ENCODE results near the gene PEAR1.
"Not testable (repeated sequence)": the region's sequence is repeated elsewhere in the genome, so short reads cannot be mapped to it uniquely, and the experiment has no call there.

Gene PEAR1

GRCh38 chr1:156920233-156921052 lies 26.9 kb downstream of the PEAR1 start, which contains the start of gene LRRC71:
Gene LRRC71 (plus strand): TSS chr1:156920632. CDS start chr1:156920804, 172 bp downstream.
- peak; percentile 72 for DNase-seq (ENCODE audit: low read depth)

- no peak for DNase-seq (ENCODE audit: low read depth)
These were observed 27.6 kb downstream of the PEAR1 start for GRCh38 chr1:156921053-156921529.

DNA sequence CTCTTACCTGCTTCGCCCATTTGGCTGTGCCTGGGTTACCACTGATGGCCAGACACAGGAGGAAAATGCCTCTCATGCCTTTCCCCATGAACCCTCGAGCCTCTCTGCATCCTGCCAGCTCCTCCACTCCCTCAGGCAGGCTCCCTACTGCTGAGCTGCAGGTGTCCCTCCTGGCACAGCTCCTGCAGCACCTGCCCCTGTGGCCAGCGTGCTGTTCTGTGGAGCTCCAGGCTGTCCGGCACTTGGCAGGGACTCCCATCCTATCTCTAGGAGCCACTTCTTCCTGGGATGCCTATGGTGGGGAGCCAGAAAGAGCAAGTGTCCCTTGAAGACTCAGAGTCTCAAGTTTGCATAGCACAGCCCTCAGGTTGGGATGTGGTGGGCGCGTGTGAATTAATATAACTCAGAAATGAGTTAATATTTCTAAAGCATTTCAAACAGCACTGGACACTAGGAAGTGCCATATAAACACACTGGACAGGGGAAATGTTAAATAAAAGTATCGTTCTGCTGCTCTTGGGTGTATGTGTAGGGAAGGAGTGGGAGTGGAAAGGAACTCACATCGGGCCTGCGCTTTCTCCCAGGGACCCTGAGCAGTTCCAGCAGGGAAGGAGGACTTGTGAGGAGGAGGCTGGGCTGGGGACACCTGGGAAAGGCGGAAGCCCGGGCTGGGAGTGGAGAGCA lies 29.6 kb downstream of the PEAR1 start:
- no peak for DNase-seq (ENCODE audit: low read depth)

DNA sequence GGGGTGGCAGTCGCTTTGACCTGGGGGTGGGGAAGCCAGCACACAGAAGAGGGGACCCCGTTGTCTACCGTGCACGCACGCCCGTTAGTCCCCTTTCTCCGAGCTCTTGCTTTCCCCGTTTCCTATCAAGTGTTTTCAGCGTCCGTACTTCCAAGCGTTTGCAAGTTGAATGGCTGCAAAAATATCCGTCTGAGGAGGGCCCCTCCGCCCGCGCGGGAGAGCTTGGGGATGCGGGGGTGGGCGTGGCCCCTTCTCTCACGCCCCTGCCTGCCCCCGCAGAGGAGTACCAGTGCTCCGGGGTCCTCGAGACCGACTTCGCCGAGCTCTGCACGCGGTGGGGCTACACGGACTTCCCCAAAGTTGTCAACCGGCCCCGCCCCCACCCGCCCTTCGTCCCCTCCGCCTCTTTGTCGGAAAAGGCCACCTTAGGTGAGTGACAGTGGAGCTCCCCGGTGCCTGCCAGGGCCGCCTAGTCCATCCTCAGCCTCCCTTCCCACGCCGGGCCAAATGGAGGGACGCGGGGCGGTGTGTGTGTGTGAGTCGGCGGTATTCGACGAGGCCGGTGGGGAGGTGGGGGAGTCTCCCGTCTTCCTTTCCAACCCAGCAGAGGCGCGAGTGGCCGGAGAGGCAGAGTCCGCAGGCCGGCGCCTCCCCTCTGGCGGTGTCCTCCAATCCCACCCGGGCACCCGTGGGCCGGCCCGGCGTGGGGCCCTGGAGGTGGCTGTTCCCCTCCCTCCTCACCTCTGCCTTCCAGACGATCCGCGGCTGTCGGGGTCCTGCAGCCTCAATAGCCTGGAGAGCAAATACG lies 30.4 kb downstream of the PEAR1 start:
- no peak for DNase-seq (ENCODE audit: low read depth)

DNA sequence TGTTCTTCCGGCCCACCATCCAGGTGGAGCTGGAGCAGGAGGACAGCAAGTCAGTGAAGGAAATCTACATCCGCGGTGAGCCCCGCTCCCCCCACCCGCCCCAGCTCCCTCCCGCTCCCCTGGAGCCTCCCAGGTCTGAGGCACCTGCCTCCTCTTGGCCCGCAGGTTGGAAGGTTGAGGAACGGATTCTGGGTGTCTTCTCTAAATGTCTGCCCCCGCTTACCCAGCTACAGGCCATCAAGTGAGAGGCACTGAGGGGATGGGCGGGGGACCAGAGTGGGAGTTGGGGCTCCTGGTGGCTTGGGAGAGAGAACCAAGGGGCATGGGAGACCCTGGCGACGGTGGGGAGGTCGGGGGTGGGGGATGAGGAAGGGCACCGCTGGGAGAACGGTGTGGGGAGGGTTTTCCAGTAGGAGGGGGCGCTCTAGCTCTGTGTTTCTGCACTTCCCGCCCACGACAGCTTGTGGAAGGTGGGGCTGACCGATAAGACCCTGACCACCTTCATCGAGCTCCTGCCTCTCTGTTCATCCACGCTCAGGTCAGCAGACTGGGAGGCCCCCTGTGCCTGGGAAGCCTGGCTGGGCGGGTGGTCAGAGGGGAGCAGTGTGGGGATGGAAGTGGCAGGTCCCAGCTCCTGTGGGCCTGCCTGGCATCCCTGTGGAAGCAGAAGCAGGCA lies 31.1 kb downstream of the PEAR1 start:
- DNase-seq (ENCODE audit: low read depth), result no peak

DNA sequence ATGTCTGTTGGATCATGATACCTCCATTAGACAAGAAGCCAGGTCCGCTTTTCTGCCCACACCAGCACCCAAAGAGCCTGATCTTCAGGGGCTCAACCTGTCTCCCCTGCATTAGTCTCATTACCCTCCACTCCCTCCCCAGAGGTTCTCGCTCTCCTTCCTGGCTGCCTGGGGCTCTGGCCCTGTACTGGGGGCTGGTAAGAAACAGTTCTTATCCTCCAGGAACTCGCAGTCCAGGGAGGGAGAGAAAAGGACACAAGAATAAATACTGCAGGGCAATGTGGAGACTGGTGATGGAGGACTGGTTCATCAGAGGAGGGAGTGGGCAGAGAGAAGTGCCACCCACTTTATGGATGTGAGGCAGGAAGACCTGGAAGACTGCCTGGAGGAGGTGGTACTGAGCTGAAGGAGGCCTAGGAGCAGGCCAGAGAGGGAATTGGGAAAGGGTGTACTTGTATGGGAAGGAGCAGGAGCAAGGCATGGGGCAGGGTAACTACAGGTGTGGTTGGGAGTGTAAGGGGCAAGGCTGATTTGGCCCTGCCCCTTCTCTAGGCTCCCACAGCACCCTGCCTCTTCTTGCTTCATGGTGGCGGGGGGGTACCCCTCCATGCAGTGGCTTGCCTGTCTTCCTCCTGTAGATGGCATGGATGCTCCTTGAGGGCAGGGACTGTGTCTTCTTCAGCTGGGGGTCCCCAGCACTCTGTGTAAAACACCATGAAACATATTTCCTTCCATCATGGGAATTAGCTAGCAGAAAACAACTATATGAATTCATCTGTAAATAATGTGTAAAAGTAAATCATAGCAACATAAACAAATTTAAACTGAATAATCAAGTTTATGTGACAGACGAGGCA lies 31.9 kb downstream of the PEAR1 start:
- no peak for DNase-seq (ENCODE audit: low read depth)

DNA sequence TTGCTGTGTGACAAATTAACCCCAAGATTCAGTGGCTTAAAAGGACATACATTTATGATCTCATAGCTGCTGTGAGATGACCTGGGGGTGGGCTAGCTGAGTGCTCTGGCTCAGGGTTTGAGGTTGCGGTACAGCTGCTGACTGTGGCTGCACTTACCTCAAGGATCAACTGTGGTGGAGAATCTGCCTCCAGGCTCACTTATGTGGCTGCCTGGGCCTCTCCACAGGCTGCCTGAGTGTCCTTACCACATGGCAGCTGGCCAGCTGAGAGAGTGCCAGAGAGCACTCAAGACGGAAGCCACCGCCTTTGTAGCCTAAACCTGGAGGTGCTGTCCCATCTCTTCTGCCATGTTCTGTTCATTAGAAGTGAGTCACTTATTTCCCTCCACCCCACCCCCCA lies 32.7 kb downstream of the PEAR1 start:
- peak; percentile 23 for DNase-seq (ENCODE audit: low read depth)

- not testable (repeated sequence) for DNase-seq (ENCODE audit: low read depth)
These were observed 33.2 kb downstream of the PEAR1 start for GRCh38 chr1:156926695-156927094.

GRCh38 chr1:156927215-156928042 lies 33.9 kb downstream of the PEAR1 start:
- DNase-seq (ENCODE audit: low read depth), result peak; percentile 47

DNA sequence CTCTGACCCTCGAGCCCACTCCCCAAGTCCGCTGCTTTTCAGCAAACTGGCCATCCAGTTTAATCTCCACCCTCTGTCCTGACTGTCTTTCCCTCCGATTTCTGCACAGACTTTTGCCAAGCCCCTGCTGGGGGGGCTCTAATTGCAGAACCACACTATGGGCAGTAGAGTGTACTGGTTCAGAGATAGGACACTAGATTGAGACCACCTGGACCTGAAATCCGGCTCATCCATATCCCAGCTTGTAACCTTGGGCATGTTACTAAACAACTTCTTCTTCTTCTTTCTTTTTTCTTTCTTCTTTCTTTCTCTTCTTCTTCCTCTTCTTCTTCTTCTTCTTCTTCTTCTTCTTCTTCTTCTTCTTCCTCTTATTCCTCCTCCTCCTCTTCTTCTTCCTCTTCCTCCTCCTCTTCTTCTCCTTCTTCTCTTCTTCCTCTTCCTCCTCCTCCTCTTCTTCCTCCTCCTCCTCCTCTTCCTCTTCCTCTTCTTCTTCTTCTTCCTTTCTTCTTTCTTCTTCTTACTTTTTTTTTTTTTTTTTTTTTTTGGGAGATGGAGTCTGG lies 34.6 kb downstream of the PEAR1 start:
- DNase-seq (ENCODE audit: low read depth), result no peak

GRCh38 chr1:156929596-156930238 lies 36.2 kb downstream of the PEAR1 start:
- DNase-seq (ENCODE audit: low read depth), result no peak

DNA sequence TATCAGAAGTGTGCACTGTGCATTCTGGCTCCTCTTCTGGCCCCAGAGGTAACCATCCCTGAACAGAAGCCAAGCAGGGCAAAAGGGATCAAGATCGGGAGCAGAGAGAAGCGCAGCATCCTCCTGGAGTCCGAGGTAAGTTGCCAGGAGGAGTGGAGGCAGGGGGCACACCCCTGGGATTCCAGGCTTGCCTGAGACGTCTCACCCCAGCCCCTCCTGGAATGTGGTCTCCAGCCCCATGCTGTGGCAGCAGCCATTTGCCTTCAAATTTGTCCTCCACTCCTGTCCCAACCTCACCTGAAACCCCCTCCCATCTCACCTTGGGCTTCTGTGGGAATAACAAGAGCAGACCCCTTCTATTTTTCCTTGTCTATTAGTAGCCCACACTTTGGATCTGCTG lies 37.0 kb downstream of the PEAR1 start:
- DNase-seq (ENCODE audit: low read depth), result no peak

- no peak for DNase-seq (ENCODE audit: low read depth)
These were observed 37.9 kb downstream of the PEAR1 start for GRCh38 chr1:156931211-156931952.

- DNase-seq (ENCODE audit: low read depth), result no peak
These were observed 38.6 kb downstream of the PEAR1 start for GRCh38 chr1:156931974-156932710.

DNA sequence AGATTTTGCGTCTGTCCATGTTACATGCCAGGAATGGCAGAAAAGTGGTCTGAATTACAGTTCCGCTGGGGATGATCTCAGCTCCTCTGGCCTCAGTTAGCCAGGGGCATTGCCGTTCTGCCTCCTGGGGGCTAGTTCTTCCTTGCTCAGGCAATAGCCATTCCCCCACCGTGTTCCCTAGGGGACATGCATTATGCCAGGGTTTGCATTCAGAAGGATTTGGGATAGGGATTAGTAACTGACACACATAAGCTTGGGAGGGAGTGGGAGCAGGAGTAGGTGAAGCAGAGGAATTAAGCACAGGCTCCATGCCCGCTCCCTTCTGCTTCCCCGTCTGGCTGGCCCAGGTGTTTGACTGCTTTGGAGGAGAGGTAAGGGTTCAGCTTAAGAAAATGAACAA lies 39.6 kb downstream of the PEAR1 start:
- DNase-seq (ENCODE audit: low read depth), result no peak

DNA sequence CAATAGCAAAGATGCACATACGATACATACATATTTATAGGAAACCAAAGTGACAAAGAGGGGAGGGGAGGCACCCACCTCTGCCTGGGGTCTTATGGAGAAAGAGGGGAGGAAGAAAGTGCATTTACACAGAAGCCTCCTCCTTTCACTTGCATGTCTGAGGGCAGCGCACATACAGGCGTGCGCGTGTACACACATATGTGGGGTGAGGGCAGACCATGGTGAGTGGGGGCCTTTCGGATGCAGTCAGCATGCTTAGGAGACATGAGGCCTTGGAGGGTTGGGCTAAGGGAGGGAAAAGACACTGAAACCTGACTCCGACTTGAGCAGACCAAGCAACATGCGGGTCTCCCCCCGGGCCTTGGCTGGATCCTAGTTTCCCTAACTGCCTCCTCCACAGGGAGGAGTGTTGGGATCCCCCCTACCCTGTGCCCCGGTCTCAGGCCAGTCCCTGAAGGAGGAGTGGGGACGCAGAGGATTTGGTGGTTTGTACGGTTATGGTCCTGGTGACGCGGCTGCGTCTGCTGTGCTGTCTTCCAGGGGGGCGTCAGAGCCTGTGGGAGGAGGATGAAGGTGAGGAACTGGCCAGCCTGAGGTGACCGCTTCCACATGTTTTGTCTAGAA lies 42.1 kb downstream of the PEAR1 start:
- no peak for DNase-seq (ENCODE audit: low read depth)

GRCh38 chr1:156936191-156936590 lies 42.7 kb downstream of the PEAR1 start:
- DNase-seq (ENCODE audit: low read depth), result no peak
